Transverse colon (tissue), 4 donors: ENCODE results near the gene CSGALNACT2. TPM values are rescaled to one million over a fixed set of nuclear protein-coding genes. Genes with fewer than 3 reads are reported as not detected.
A peak's percentile ranks its signal among the peaks of the same experiment; 100 is the strongest.

ENCODE experiments used
- DNase-seq: peaks from one replicate; pipeline ENCODE4 v3.0.0-alpha.2; 2019
- H3K27ac ChIP-seq, 4 donors: fragments of 200-600 bp; sonication (generic); 2 replicates each; pipeline ENCODE4 v1.5.1; 2016 to 2018; ENCODE audit warnings: inconsistent platforms in 4 of 4
- H3K27me3 ChIP-seq: fragments of 200-600 bp; sonication (generic); 2 replicates; pipeline ENCODE4 v1.5.1; 2017; ENCODE audit warnings: inconsistent platforms
- H3K36me3 ChIP-seq, 4 donors: fragments of 200-600 bp; sonication (generic); 2 replicates each; pipeline ENCODE4 v1.5.1; 2017 to 2019; ENCODE audit warnings: inconsistent platforms in 4 of 4
- H3K4me1 ChIP-seq, 4 donors: fragments of 200-600 bp; sonication (generic); 2 replicates each; pipeline ENCODE4 v1.5.1; 2017 to 2020; ENCODE audit warnings: inconsistent platforms in 4 of 4
- H3K4me3 ChIP-seq, 4 donors: fragments of 200-600 bp; sonication (generic); 1 replicate in 1 of 4; 2 replicates in 3 of 4; pipeline versions ENCODE4 v1.5.1 to v1.6.1; 2017 to 2019; ENCODE audit warnings: inconsistent platforms in 4 of 4
- H3K9me3 ChIP-seq, 2 donors: fragments of 200-600 bp; sonication (generic); 2 replicates each; pipeline ENCODE4 v1.5.1; 2017 to 2019; ENCODE audit warnings: inconsistent platforms in 2 of 2
- CTCF ChIP-seq, 5 experiments: fragments of 200-600 bp in 3 of 5; fragments of 450-650 bp in 2 of 5; sonication (generic) in 3 of 5; IDR thresholded peaks; 1 replicate in 2 of 5; 2 replicates in 3 of 5; pipeline ENCODE4 v1.5.1; 2016 to 2017; ENCODE audit warnings: antibody characterized with exemption in 5 of 5, inconsistent platforms in 3 of 5, mild to moderate bottlenecking in 2 of 5, moderate library complexity in 1 of 5
- EP300 ChIP-seq: sonication (generic); formaldehyde crosslinking; IDR thresholded peaks from one replicate; pipeline ENCODE4 v1.6.1; 2017; ENCODE audit warnings: antibody characterized with exemption, low read depth
- POLR2A ChIP-seq: fragments of 450-650 bp; IDR thresholded peaks from one replicate; pipeline ENCODE4 v1.6.1; 2016; ENCODE audit warnings: antibody characterized with exemption, mild to moderate bottlenecking, moderate library complexity
- POLR2AphosphoS5 ChIP-seq, 3 donors: sonication (generic); formaldehyde crosslinking; IDR thresholded peaks; one replicate each; pipeline ENCODE4 v1.6.1; 2016; ENCODE audit warnings: antibody characterized with exemption in 3 of 3
- WGBS, 2 donors: methylation state at CpG; one replicate each; pipeline ENCODE4 v1.1.5; 2018; ENCODE audit warnings: low coverage in 1 of 2; 5-methylcytosine and 5-hydroxymethylcytosine counted together
- in situ Hi-C, 4 donors: fragments of 200-750 bp; cut with MboI; loops; one replicate each; pipeline versions ENCODE4 v1.15.0 to v1.15.1; 2017; ENCODE audit warnings: low sequenced_read_pairs in 3 of 4, low pct_ligation_motif_present in 1 of 4, low pct_unique_long_range_greater_than_20kb in 1 of 4
- intact Hi-C: fragments of 100-400 bp; cut with DNase I; formaldehyde crosslinking; loops from one replicate; pipeline ENCODE4 v1.15.1; 2023; ENCODE audit warnings: low total_unique reads
- total RNA-seq, 4 donors: library from RNA; depleted of rRNA; stranded (reverse); fragments of >200 nt; gene quantifications; one replicate each; pipeline ENCODE4 v1.1.0, GENCODE V29; 2016

CSGALNACT2 gene
- total RNA-seq, 4 donors from 2014 or later, result 4.1 to 15.5 (median 10.9) TPM

DNA sequence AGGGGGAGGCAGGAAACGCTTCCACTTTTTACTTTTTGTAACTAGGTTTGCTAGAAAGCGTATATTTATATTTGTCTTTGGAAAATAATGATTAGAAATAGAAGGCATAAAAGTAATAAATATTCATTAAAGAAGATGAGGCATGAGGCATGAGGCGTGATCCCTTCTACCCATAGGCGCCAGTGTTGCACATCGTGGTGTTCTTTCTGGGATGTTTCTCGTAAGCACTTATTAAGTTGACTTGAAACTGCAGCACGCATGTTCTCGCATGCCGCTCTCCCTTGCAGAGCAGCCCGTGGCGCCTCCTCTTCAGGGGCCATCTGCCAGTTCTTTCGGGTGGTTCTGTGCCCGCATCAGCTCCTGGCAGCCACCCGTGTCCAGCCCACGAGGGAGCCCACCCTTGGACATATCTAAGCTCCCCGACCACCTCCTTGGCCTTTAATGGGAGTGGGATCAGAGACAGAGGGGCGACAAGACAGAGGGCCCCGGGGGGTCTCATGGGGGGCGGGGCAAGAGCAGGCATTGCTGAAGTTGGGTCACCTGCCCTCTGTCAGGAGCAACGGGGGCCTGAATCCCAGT is 28.5 kb upstream of the CSGALNACT2 start:
- Histone ChIP-seq H3K27me3 (peaks cover 3% of the 10 kb centered on the region), H3K27ac (no peak overlapping the region), H3K4me3 (no peak overlapping the region), H3K4me1 (peaks cover 0 to 10% (median 8%) of the 10 kb centered on the region in 4 donors), H3K36me3 (no peaks in the 10 kb centered on the region), H3K9me3 (no peaks in the 10 kb centered on the region)
- DNase-seq, result no peak
- no peak for TF ChIP-seq POLR2AphosphoS5 (IDR thresholded peaks at IDR 0.05)
- TF ChIP-seq EP300, result no peak
- TF ChIP-seq CTCF (IDR thresholded peaks at IDR 0.05), result no peak
- TF ChIP-seq POLR2A, result no peak
- in situ Hi-C loops, result loop anchor here in 2 of 4 donors (10.0 to 25.0 kb wide), 2 partner anchors 245 to 247 kb away; no protein-coding TSS in a partner anchor
- intact Hi-C loops, result loop anchor here (5.0 kb wide), 1 partner anchor 357 kb away; no protein-coding TSS in a partner anchor
- 84 to 98% methylated on average over 6 to 17 of the region's 20 CpGs for WGBS, 2 donors

DNA sequence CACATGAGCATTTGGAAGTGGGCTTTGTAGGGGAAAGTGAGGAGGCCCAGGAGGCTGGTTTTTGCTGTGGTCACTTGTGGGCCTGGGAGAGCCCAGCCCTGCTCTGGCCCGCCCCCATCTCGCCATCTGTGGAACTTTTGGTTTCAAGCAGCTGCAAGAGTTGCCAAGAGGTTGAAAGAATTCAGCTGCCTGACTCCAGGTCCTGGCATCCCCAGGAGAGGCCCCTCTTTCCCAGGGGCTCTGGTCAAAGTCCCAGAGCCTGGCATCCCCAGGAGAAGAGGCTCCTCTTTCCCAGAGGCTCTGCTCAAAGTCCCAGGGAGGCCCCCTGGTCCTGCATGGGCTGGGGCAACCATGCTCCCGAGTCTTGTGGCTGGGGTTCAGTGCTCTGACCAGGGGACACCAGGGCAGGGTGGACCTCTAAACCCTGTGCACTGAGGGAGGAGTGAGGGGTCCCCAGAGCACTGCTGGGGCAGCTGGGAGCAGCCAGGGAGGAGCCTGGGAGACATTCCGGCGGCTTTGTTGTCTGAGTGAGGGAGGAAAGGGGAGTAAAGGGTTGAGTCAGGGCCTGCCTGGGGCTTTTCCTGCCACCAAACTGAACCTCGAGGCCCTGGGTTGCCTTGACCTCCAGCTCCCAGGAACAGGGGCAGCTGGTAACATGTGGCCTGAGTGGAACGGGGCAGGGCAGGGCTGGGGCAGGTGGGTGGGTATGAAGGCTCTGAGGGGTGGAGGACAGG is 27.7 kb upstream of the CSGALNACT2 start:
- WGBS, 2 donors, result 47 to 58% methylated on average over 2 to 6 of the region's 7 CpGs
- H3K27ac ChIP-seq, result no peak overlapping the region
- no peaks in the 10 kb centered on the region for H3K9me3 ChIP-seq
- intact Hi-C loops, result no loop called here
- peak; percentile 36 for DNase-seq
- H3K36me3 ChIP-seq, result no peaks in the 10 kb centered on the region
- H3K4me1 ChIP-seq, result peaks cover 0 to 3% (median 3%) of the 10 kb centered on the region in 4 donors
- H3K4me3 ChIP-seq, result no peak overlapping the region
- in situ Hi-C loops, result loop anchor here in 1 of 4 donors (25.0 kb wide), 1 partner anchor 248 kb away; no protein-coding TSS in a partner anchor
- H3K27me3 ChIP-seq, result no peaks in the 10 kb centered on the region
- TF ChIP-seq POLR2A, result no peak
- TF ChIP-seq EP300, result no peak
- TF ChIP-seq POLR2AphosphoS5 (IDR thresholded peaks at IDR 0.05), result no peak
- TF ChIP-seq CTCF (IDR thresholded peaks at IDR 0.05), result no peak

DNA sequence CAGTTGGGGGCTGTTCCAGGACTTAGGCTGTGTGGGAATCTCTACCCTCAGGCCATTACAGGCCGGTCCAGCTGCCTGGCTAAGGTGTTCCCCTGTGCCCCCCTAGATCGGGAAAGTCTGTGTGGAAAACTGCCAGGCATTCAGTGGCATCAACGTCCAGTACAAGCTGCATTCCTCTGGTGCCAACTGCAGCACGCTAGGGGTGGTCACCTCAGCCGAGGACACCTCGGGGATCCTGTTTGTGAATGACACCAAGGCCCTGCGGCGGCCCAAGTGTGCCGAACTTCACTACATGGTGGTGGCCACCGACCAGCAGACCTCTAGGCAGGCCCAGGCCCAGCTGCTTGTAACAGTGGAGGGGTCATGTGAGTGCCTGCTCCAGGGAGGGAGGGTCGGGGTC is 27.1 kb upstream of the CSGALNACT2 start:
- DNase-seq, result no peak
- WGBS, 2 donors, result 91 to 100% methylated on average over 1 to 11 of the region's 11 CpGs
- in situ Hi-C loops (loop anchor here in 1 of 4 donors (25.0 kb wide), 1 partner anchor 249 kb away; no protein-coding TSS in a partner anchor), intact Hi-C loops (no loop called here)
- no peaks in the 10 kb centered on the region for H3K27me3 ChIP-seq
- no peaks in the 10 kb centered on the region for H3K36me3 ChIP-seq
- H3K4me3 ChIP-seq, result no peak overlapping the region
- TF ChIP-seq EP300 (no peak), POLR2AphosphoS5 (IDR thresholded peaks at IDR 0.05) (no peak), POLR2A (no peak), CTCF (IDR thresholded peaks at IDR 0.05) (no peak)
- no peaks in the 10 kb centered on the region for H3K4me1 ChIP-seq
- H3K27ac ChIP-seq, result no peak overlapping the region
- H3K9me3 ChIP-seq, result no peaks in the 10 kb centered on the region

GRCh38 chr10:43111921-43112607 is 26.2 kb upstream of the CSGALNACT2 start:
- no peaks in the 10 kb centered on the region for H3K9me3 ChIP-seq
- DNase-seq, result no peak
- H3K27ac ChIP-seq, result no peak overlapping the region
- WGBS, 2 donors, result 88% methylated on average over 17 of the region's 17 CpGs; no CpG with 5 or more reads in 1 of the 2 donors
- intact Hi-C loops, result no loop called here
- no peak overlapping the region for H3K4me3 ChIP-seq
- TF ChIP-seq POLR2A, result no peak
- TF ChIP-seq EP300, result no peak
- no peak for TF ChIP-seq CTCF (IDR thresholded peaks at IDR 0.05)
- no peak for TF ChIP-seq POLR2AphosphoS5 (IDR thresholded peaks at IDR 0.05)
- in situ Hi-C loops, result loop anchor here in 1 of 4 donors (25.0 kb wide), 1 partner anchor 250 kb away; no protein-coding TSS in a partner anchor
- H3K27me3 ChIP-seq, result no peaks in the 10 kb centered on the region
- no peaks in the 10 kb centered on the region for H3K36me3 ChIP-seq
- no peaks in the 10 kb centered on the region for H3K4me1 ChIP-seq
